GM06990 (cell line): ENCODE measurements around the gene BIN1.

Source experiments
- DNase-seq: peaks from one replicate; pipeline ENCODE4 v3.0.0-alpha.2; 2011; ENCODE audit not compliant: insufficient read length; ENCODE audit errors: extremely low read depth
- H3K27me3 ChIP-seq: replicated peaks from 2 replicates; pipeline ENCODE4 v1.6.0; 2011; ENCODE audit warnings: low read length; ENCODE audit not compliant: control insufficient read depth, insufficient read depth
- H3K36me3 ChIP-seq: 2 replicates; pipeline ENCODE4 v1.5.1; 2011; ENCODE audit warnings: low read length; ENCODE audit not compliant: control insufficient read depth, insufficient read depth
- H3K4me3 ChIP-seq: replicated peaks from 2 replicates; pipeline ENCODE4 v1.5.1; 2011; ENCODE audit warnings: low read depth, mild to moderate bottlenecking, control low read depth, low read length
- TF ChIP-seq, protein P1 (sequence below): IDR thresholded peaks from 2 replicates; pipeline ENCODE4 v1.5.1; 2011; ENCODE audit warnings: low read length, control low read depth, mild to moderate bottlenecking, inconsistent platforms; ENCODE audit not compliant: insufficient read depth, poor library complexity, severe bottlenecking

BIN1 gene

GRCh38 chr2:127003070-127003800, 103.7 kb downstream of the BIN1 start:
- Histone ChIP-seq H3K27me3 (no peaks in the 10 kb centered on the region), H3K4me3 (no peak overlapping the region), H3K36me3 (no peaks in the 10 kb centered on the region)
- no peak for DNase-seq
- TF ChIP-seq, protein P1, sequence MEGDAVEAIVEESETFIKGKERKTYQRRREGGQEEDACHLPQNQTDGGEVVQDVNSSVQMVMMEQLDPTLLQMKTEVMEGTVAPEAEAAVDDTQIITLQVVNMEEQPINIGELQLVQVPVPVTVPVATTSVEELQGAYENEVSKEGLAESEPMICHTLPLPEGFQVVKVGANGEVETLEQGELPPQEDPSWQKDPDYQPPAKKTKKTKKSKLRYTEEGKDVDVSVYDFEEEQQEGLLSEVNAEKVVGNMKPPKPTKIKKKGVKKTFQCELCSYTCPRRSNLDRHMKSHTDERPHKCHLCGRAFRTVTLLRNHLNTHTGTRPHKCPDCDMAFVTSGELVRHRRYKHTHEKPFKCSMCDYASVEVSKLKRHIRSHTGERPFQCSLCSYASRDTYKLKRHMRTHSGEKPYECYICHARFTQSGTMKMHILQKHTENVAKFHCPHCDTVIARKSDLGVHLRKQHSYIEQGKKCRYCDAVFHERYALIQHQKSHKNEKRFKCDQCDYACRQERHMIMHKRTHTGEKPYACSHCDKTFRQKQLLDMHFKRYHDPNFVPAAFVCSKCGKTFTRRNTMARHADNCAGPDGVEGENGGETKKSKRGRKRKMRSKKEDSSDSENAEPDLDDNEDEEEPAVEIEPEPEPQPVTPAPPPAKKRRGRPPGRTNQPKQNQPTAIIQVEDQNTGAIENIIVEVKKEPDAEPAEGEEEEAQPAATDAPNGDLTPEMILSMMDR = no peak

DNA sequence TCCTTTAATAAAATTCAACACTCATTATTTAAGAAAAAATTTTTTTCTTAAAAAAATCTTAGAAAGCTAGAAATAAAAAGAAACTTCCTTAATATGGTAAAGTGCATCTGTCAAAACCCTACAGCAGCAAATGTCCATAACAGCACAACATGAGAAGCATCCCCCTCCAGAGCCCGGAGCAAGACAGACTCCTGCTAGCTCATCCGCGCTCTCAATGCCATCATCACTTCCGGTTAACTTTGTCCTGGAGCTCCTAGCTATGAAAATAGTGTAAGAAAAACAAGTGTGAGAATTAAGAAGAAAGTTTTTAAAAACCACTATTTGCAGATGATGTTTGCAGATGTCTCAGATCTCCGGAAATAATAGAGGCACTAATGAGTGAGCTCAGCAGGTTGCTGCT, 105.2 kb downstream of the BIN1 start:
- Histone ChIP-seq H3K4me3 (no peak overlapping the region), H3K36me3 (no peaks in the 10 kb centered on the region), H3K27me3 (no peaks in the 10 kb centered on the region)
- TF ChIP-seq, protein P1 = no peak
- DNase-seq = no peak

- H3K36me3 ChIP-seq = no peaks in the 10 kb centered on the region
- no peaks in the 10 kb centered on the region for H3K27me3 ChIP-seq
- TF ChIP-seq, protein P1 = no peak
- H3K4me3 ChIP-seq = no peak overlapping the region
- peak; percentile 13 for DNase-seq
Measured at GRCh38 chr2:127000937-127001336, 106.0 kb downstream of the BIN1 start.

DNA sequence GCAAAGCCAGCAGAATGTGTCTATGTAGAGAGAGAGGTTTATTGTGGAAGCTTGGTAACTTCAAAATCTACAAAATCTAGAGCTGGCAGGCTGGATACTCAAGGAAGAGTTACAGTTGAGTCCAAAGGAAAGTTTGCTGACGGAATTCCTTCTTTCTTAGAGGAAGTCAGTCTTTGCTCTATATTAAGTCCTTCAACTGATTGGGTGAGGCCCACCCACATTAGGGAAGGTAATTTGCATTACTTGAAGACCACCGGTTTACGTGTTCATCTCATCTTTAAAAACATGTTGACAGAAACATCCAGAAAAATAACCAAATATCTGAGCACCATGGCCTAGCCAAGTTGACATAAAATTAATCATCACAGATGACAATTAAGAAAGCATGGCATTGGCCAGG, 106.8 kb downstream of the BIN1 start:
- Histone ChIP-seq H3K27me3 (no peaks in the 10 kb centered on the region), H3K4me3 (no peak overlapping the region), H3K36me3 (no peaks in the 10 kb centered on the region)
- DNase-seq = no peak
- TF ChIP-seq, protein P1 = no peak

GRCh38 chr2:126999106-126999756, 107.7 kb downstream of the BIN1 start:
- no peak for DNase-seq
- Histone ChIP-seq H3K4me3 (no peak overlapping the region), H3K36me3 (no peaks in the 10 kb centered on the region), H3K27me3 (no peaks in the 10 kb centered on the region)
- TF ChIP-seq, protein P1 = no peak
